PC-9 (cell line): ENCODE measurements around the gene LAMA5. TPM values are rescaled to one million over a fixed set of nuclear protein-coding genes. Genes with fewer than 3 reads are reported as not detected.

Experiments used
- BruUV-seq: library from RNA; stranded (reverse); fragments of 400-500 nt; replicated peaks from 2 replicates; lab custom pipeline; 2021; lab: Mats Ljungman, UMichigan
- CTCF ChIA-PET: fragments of 300-600 bp; sonication (Branson Sonifier 250); formaldehyde crosslinking; loops from one replicate; lab custom pipeline; 2022; ENCODE audit warnings: antibody characterized with exemption; lab: Charles Lee
- POLR2A ChIA-PET: fragments of 300-600 bp; sonication (Branson Sonifier 250); formaldehyde crosslinking; loops from one replicate; lab custom pipeline; 2022; ENCODE audit warnings: antibody characterized with exemption; ENCODE audit not compliant: unreplicated experiment; lab: Charles Lee
- DNase-seq, 2 experiments: peaks; one replicate each; pipeline versions ENCODE4 v3.0.0 to v3.0.0-alpha.2; 2015 to 2022; ENCODE audit warnings: mixed read lengths in 1 of 2
- H2AFZ ChIP-seq: fragments of 200-600 bp; sonication (generic); 2 replicates; pipeline ENCODE4 v1.8.1; 2017; ENCODE audit warnings: antibody characterized with exemption
- H3F3A ChIP-seq: fragments of 200-600 bp; sonication (generic); 2 replicates; pipeline ENCODE4 v1.8.1; 2017; ENCODE audit warnings: antibody characterized with exemption, mild to moderate bottlenecking, low read depth; ENCODE audit not compliant: insufficient read depth
- H3K27ac ChIP-seq: fragments of 200-600 bp; sonication (generic); 2 replicates; pipeline ENCODE4 v1.6.1; 2016; ENCODE audit warnings: mixed run types
- H3K27me3 ChIP-seq: fragments of 200-600 bp; sonication (generic); 2 replicates; pipeline ENCODE4 v1.6.1; 2016; ENCODE audit warnings: low read depth, mixed run types; ENCODE audit not compliant: insufficient read depth
- H3K36me3 ChIP-seq: fragments of 200-600 bp; sonication (generic); 2 replicates; pipeline ENCODE4 v1.6.1; 2016; ENCODE audit warnings: low read depth, mixed run types
- H3K4me1 ChIP-seq: fragments of 200-600 bp; sonication (generic); replicated peaks from 2 replicates; pipeline ENCODE4 v1.6.1; 2016; ENCODE audit warnings: mixed run types; ENCODE audit not compliant: insufficient read depth
- H3K4me2 ChIP-seq: fragments of 200-600 bp; sonication (generic); 2 replicates; pipeline ENCODE4 v1.6.1; 2017; ENCODE audit warnings: mixed run types
- H3K4me3 ChIP-seq: fragments of 200-600 bp; sonication (generic); 2 replicates; pipeline ENCODE4 v1.6.1; 2016; ENCODE audit warnings: mixed run types
- H3K79me2 ChIP-seq: fragments of 200-600 bp; sonication (generic); 2 replicates; pipeline ENCODE4 v1.6.1; 2017; ENCODE audit warnings: low read depth, mixed run types
- H3K9me2 ChIP-seq: fragments of 200-600 bp; sonication (generic); 2 replicates; pipeline ENCODE4 v1.8.1; 2017; ENCODE audit warnings: mild to moderate bottlenecking; ENCODE audit not compliant: insufficient read depth
- H3K9me3 ChIP-seq: fragments of 200-600 bp; sonication (generic); 2 replicates; pipeline ENCODE4 v1.8.1; 2016; ENCODE audit warnings: low read depth; ENCODE audit not compliant: insufficient read depth
- H4K20me1 ChIP-seq: fragments of 200-600 bp; sonication (generic); 2 replicates; pipeline ENCODE4 v1.8.1; 2017; ENCODE audit not compliant: insufficient read depth
- EZH2 ChIP-seq: fragments of 200-600 bp; sonication (generic); IDR thresholded peaks from 2 replicates; pipeline ENCODE4 v1.8.0; 2017; ENCODE audit warnings: antibody characterized with exemption, low read depth
- intact Hi-C: fragments of 100-400 bp; cut with micrococcal nuclease; formaldehyde crosslinking; loops from one replicate; pipeline ENCODE4 v1.10.0; 2022; ENCODE audit not compliant: unreplicated experiment
- total RNA-seq: library from RNA; stranded (reverse); gene quantifications from 2 replicates; pipeline ENCODE4 v1.2.3, GENCODE V29; 2021
- TF ChIP-seq, protein P1 (sequence below): fragments of 200-600 bp; sonication (generic); conservative IDR thresholded peaks from 2 replicates; pipeline ENCODE4 v1.6.1; 2017; ENCODE audit warnings: mixed run types, antibody characterized with exemption, mild to moderate bottlenecking, moderate library complexity

LAMA5 gene
- total RNA-seq, 1 experiment from 2014 or later = 700 TPM

DNA sequence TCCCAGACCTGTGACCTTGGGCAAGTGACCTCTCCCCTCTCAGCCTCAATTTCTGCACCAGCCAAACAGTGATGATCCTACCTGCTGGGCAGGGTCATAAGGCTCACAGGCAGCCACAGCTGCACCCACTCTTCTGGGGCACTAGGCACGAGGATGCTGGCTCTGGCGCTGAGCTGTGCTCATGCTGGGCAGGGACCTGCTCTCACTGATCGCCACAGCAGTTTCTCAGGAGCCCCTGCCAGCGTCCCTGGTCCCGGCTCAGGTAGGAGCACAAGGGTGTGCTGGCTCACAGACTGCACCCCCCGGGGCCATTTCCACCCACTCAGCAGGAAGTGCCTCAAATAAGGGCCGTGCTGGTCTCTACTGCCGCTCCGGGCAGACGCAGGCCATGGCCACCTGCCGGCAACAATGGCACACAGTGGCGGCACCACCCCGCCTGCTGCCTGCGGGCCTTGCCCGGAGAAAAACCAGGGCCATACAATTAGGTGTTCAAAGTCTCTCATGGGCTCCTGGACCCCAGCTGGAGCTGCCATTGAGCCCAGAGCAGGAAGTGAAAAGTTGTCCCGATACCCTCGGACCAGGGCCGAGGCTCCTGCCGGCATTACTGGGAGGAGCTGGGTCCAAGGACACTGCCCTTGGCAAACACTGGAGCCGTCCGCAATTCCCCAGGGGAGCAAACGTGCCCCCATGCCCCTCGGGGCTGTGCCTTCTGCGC is 44.5 kb upstream of the LAMA5 start:
- no peaks in the 10 kb centered on the region for H3K9me2 ChIP-seq
- POLR2A ChIA-PET = no interaction called here
- H3K27ac ChIP-seq = no peak overlapping the region
- H3K4me3 ChIP-seq = no peak overlapping the region
- no peak for DNase-seq
- no peaks in the 10 kb centered on the region for H3K79me2 ChIP-seq
- H3K9me3 ChIP-seq = no peaks in the 10 kb centered on the region
- CTCF ChIA-PET = no interaction called here
- no TSS peak for BruUV-seq
- no peaks in the 10 kb centered on the region for H3K36me3 ChIP-seq
- no peak for TF ChIP-seq EZH2
- TF ChIP-seq, protein P1, sequence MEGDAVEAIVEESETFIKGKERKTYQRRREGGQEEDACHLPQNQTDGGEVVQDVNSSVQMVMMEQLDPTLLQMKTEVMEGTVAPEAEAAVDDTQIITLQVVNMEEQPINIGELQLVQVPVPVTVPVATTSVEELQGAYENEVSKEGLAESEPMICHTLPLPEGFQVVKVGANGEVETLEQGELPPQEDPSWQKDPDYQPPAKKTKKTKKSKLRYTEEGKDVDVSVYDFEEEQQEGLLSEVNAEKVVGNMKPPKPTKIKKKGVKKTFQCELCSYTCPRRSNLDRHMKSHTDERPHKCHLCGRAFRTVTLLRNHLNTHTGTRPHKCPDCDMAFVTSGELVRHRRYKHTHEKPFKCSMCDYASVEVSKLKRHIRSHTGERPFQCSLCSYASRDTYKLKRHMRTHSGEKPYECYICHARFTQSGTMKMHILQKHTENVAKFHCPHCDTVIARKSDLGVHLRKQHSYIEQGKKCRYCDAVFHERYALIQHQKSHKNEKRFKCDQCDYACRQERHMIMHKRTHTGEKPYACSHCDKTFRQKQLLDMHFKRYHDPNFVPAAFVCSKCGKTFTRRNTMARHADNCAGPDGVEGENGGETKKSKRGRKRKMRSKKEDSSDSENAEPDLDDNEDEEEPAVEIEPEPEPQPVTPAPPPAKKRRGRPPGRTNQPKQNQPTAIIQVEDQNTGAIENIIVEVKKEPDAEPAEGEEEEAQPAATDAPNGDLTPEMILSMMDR = no peak
- H3K4me2 ChIP-seq = no peak overlapping the region
- H3K4me1 ChIP-seq = peaks cover 6% of the 10 kb centered on the region
- H3K27me3 ChIP-seq = no peaks in the 10 kb centered on the region
- peaks cover 11% of the 10 kb centered on the region; the same call in 1 of the 2 replicates for H3F3A ChIP-seq
- no peak overlapping the region for H2AFZ ChIP-seq
- intact Hi-C loops = loop anchor here (5.0 kb wide), 1 partner anchor 86 kb away; no protein-coding TSS in a partner anchor
- H4K20me1 ChIP-seq = 0 out of 2 replicates have a peak, but pooled peaks cover 7% of the 10 kb centered on the region

DNA sequence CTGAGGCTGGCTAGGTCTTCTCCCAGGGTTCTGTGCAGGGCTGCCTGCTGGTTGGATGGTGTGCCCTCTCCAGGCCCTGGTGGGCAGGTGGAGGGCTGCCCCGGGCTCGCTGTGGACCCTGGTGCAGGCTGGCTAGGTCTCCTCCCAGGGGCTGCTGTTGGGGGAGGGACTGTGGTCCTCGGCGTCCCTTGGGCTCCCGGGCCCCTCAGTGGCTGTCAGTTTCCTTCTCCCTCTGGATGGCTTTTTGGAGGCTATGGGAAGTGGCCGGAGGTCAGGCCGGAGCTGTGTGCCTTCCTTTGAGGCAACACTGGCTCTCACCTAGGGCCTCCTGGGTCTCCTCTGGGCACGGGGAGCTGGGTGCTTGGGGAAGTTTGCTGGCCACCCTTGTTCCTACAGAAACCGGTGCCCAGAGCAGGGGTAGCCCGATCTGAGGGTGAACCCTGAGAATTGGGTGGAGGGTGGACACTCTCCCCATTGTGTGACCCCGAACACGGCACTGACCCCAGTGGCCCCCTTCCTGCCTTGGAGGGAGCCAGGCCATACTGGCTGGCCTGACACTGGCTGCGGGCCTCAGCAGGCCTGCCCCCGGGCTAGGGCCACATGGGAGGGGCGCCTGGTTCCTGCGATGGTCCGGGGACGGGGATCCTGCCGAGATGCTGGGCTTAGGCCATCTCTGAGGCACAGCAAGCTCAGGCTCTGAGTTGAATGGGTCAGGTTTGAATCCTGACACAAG is 43.8 kb upstream of the LAMA5 start:
- H2AFZ ChIP-seq = no peak overlapping the region
- no peaks in the 10 kb centered on the region for H3K27me3 ChIP-seq
- H3K27ac ChIP-seq = no peak overlapping the region
- H3K4me1 ChIP-seq = peaks cover 13% of the 10 kb centered on the region
- H3K9me3 ChIP-seq = no peaks in the 10 kb centered on the region
- H3K79me2 ChIP-seq = no peaks in the 10 kb centered on the region
- POLR2A ChIA-PET = interaction anchor here (0.6 kb wide), 1 partner anchor 45 kb away, joined by 3 read pairs; no protein-coding TSS in a partner anchor
- TF ChIP-seq, protein P1 = no peak
- no peak for TF ChIP-seq EZH2
- no peak overlapping the region for H3K4me3 ChIP-seq
- H4K20me1 ChIP-seq = 0 out of 2 replicates have a peak, but pooled peaks cover 7% of the 10 kb centered on the region
- BruUV-seq = no TSS peak
- CTCF ChIA-PET = interaction anchor here (0.5 to 1.2 kb wide), 2 partner anchors 16 to 34 kb away, joined by 4 to 6 read pairs; no protein-coding TSS in a partner anchor
- H3F3A ChIP-seq = peaks cover 11% of the 10 kb centered on the region; the same call in 1 of the 2 replicates
- intact Hi-C loops = loop anchor here (5.0 kb wide), 1 partner anchor 86 kb away; no protein-coding TSS in a partner anchor
- no peaks in the 10 kb centered on the region for H3K9me2 ChIP-seq
- DNase-seq = no peak
- H3K36me3 ChIP-seq = no peaks in the 10 kb centered on the region
- H3K4me2 ChIP-seq = no peak overlapping the region
